Measurements from ENCODE around the gene RBM43. TPM values are rescaled to one million over a fixed set of nuclear protein-coding genes. Genes with fewer than 3 reads are reported as not detected.

The RBM43 gene
- total RNA-seq, 1 donor from 2014 or later: 10.4 TPM

DNA sequence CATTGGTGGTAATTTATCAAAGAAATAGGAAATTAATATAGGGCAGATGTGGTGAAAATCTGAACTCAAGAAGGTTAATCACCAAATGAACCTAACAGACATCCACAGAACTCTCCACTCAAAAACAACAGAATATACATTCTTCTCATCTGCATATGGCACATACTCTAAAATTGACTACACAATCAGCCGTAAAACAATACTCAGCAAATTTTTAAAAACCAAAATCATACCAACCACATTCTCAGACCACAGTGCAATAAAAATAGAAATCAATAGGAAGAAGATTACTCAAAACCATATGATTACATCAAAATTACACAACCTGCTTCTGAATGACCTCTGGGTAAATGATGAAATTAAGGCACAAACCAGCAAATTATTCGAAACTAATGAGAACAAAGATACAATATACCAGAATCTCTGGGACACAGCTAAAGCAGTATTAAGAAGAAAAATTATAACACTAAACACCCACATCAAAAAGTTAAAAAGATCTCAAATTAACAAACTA, 31.0 kb downstream of the RBM43 start:
- no peak for DNase-seq (ENCODE audit: low read depth)

DNA sequence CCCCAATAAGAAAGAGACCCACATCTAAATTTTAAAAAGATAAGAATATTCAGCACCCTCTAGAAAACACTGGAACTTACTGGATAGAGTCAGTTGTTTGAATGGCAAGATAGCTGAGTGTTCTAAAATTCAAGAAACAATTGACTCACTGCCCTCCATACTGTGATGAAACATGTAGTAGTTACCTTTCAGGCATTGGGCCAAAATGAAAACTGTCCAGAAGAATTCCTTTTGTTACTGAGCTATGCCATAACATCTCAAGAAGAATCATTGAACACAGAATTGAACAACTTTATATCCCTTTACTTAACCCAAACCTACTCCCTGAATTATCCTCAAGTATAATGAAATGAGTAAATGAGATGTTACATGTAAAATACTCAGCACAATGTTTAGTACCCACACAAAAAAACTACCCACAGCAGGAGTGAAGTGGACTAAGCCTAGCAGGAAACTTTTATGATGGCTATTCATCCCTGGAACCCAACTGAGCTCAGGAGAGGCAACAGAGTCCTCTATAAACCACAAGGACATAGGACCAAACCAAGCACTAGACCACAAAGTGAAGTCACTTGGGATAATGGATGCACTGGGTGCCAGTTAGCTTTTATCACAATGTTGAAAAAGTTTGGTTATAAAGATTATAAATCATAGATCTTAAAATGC, 32.7 kb downstream of the RBM43 start:
- DNase-seq (ENCODE audit: low read depth): peak; percentile 33

DNA sequence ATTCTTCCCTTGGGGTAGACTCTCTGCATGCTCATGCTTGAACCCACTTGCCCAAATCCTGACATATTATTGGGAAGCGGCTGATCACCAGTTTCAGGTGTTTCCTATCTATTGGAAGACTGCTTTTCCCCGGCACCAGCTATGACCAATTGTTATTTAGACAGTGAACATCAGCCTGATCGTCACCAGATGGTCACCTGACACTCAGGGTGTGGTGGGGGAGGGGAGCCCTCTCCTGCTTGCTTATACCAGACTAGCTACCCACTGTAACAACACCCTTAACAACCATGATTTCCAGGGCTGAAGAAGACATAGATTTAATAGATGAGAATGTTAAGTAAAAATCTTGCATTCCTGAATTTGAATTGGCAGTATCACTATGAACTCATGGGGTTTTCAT, 44.3 kb downstream of the RBM43 start:
- no peak for DNase-seq (ENCODE audit: low read depth)

DNA sequence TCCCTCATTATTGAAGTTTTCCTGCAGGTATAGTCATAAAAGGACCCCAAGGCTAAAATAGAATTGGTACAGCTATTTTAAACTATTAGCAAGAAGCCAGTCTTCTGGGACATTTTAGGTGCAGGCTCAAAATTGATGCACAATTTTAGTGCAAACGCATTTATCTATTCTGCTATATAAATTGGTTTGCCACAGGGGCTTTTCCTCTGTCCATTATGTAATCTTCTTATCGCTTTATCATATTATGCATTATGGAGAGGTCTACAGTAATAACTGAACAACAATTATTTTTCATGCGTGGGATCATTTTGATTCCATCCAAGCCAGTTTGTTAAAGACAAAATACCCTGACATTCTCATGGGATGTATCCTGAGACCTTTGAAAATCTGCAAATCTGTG, 54.6 kb downstream of the RBM43 start:
- no peak for DNase-seq (ENCODE audit: low read depth)

DNA sequence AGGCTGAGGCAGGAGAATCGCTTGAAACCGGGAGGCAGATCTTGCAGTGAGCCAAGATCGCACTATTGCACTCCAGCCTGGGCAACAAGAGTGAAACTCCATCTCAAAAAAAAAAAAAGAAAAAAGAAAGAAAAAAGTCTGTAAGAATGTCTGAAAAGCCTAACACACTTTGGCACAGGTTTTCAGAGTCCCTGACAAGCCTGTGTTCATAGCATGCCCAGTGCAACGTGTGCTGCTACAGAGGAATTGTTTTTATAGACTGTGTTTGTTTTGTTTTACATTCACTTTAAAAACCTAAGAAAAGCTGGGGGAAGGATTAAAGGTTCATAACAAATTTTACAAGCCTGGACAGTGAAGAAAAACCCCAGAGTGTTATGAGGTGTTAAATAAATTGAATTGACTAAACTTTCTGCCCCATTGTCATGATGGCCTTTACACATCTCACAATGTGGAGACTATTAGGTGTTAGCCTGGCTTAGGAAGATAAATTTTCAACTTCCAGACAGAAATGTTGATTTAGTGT, 55.2 kb downstream of the RBM43 start:
- DNase-seq (ENCODE audit: low read depth): no peak

DNA sequence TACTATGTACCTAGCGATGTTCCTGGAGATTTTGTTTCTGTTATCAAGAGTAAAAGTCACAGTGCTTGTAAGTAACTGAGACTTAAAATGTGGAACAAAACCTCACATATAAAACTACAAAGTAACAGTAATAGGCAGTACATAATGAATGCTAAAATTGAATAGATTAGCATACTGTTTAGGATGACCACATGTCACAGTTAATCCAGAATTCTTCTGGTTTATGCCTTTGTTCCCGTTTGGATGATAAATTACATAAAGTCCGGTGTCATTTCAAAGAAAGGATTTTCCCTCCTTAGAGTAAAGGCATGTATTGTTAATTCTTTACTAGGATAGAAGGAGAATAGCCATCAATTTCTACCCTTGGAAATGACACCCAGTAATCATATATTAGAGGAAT, 56.1 kb downstream of the RBM43 start:
- DNase-seq (ENCODE audit: low read depth): no peak

DNA sequence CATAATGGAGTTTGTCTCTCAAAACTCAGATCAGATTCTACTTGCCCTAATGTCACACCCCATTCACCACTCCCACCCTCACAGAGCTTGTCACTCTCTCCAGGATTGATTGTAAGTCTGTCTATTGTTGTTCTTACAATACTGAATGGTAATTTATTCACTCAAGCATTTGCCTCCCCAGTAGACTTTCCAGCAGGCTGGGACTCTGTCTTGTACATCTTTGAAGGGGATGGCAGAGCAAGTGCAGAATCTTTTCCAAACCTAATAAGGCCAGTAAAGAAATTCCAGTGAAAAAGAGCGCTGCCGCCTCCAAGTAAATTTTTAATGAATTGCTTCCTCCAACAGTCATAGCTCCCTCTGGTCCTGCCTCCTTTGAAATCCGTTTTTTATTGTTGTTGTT, 56.9 kb downstream of the RBM43 start:
- DNase-seq (ENCODE audit: low read depth): no peak

DNA sequence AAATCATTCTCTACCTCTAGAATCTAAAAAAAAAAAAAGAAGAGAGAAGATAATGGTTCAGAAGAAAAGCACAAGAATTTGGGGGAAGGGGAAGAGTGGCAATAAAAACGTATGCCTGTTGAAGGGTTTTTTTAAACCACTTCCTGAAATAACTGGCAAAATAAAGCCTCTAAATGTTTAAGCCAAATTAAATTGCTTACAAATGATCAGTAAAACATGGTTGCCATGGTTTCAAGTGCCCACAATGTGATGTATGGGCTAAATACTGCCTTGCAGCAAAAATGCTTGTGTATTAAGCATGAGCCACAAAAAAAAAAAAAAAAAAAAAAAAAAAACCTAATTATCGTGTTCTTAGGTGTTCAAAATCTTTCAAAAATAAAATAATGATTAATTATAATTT, 60.8 kb downstream of the RBM43 start:
- no peak for DNase-seq (ENCODE audit: low read depth)

DNA sequence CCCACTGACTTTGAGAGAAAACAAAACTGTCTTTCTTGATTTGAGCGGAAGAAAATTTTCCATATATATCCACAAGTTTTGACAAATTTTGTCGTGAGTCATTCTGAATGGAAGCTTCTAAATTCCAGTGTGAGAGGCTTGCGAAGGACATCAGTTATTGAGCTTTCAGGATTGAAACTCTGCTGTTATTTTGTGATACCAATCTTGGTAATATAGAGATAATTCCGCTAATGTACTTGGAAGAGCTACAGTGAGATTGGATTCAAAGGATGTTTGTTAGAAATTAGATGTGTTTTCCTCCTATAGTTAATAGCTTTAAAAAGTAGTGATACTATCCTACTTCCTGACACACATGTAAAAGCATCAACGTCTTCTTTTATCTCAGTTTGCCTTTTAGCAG, 61.4 kb downstream of the RBM43 start:
- no peak for DNase-seq (ENCODE audit: low read depth)

DNA sequence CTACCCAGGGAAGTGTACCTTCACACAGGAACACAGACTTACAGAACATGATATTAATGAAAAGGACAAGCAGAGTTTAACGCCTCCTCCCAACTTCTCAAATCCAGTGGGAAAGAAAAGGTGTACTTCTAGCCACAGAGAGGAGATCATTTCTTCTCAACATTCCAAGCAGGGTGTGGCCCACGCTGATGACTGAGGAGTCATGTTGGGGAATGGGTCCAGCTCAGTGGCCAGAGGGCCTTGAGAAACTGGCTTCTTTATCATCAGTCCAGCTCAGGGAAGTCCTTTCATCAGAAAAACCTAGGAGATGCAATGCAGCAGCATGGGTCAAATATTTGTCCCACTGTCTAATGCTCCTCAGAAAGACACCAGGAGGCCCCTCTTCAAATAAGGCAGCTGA, 63.0 kb downstream of the RBM43 start:
- DNase-seq (ENCODE audit: low read depth): no peak

Other genes starting within 250 kb of the RBM43 start
- 23.9 and 51.1 TPM in 2 replicates for gene NMI, start 27.8 kb upstream of the RBM43 start, total RNA-seq
- gene TNFAIP6, start 95.7 kb upstream of the RBM43 start, total RNA-seq: 1.8 and 9.4 TPM in 2 replicates
- gene RIF1, start 148.0 kb upstream of the RBM43 start, total RNA-seq: 36.5 and 41.8 TPM in 2 replicates

All from renal cortical epithelial cell (primary cell).